HG02938 (cell line): ENCODE data around the gene BLACAT1.
"Not testable (repeated sequence)": the region's sequence is repeated elsewhere in the genome, so short reads cannot be mapped to it uniquely, and the experiment has no call there.

Experiments used
- ATAC-seq: cut with Tn5 transposase; IDR thresholded peaks from one replicate; pipeline ENCODE4 v1.9.1; 2021; ENCODE audit warnings: mild to moderate bottlenecking, moderate library complexity; ENCODE audit not compliant: unreplicated experiment

BLACAT1 gene

GRCh38 chr1:205484985-205485967 lies 29.4 kb upstream of the BLACAT1 start:
- peak; percentile 41 for ATAC-seq

GRCh38 chr1:205483372-205483771 lies 27.5 kb upstream of the BLACAT1 start:
- ATAC-seq, result no peak

- not testable (repeated sequence) for ATAC-seq
These were observed 26.7 kb upstream of the BLACAT1 start for GRCh38 chr1:205482587-205482986.

- ATAC-seq, result no peak
These were observed 25.8 kb upstream of the BLACAT1 start for GRCh38 chr1:205481629-205482151.

GRCh38 chr1:205481218-205481617 lies 25.4 kb upstream of the BLACAT1 start:
- no peak for ATAC-seq

- peak; percentile 65 for ATAC-seq
These were observed 24.6 kb upstream of the BLACAT1 start for GRCh38 chr1:205480349-205480985.

- ATAC-seq, result not testable (repeated sequence)
These were observed 23.1 kb upstream of the BLACAT1 start for GRCh38 chr1:205478985-205479384.

GRCh38 chr1:205477759-205478247 lies 22.0 kb upstream of the BLACAT1 start:
- ATAC-seq, result no peak

- ATAC-seq, result no peak
These were observed 21.4 kb upstream of the BLACAT1 start for GRCh38 chr1:205477121-205477758.

GRCh38 chr1:205476648-205477047 lies 20.8 kb upstream of the BLACAT1 start:
- no peak for ATAC-seq

- no peak for ATAC-seq
These were observed 20.0 kb upstream of the BLACAT1 start for GRCh38 chr1:205475855-205476254.

- ATAC-seq, result no peak
These were observed 18.7 kb upstream of the BLACAT1 start for GRCh38 chr1:205474571-205474970.

GRCh38 chr1:205473966-205474365 lies 18.1 kb upstream of the BLACAT1 start:
- ATAC-seq, result no peak

- ATAC-seq, result no peak
These were observed 17.6 kb upstream of the BLACAT1 start for GRCh38 chr1:205473475-205473874.

GRCh38 chr1:205472737-205473441 lies 17.0 kb upstream of the BLACAT1 start:
- ATAC-seq, result no peak

- no peak for ATAC-seq
These were observed 14.3 kb upstream of the BLACAT1 start for GRCh38 chr1:205470131-205470530.

GRCh38 chr1:205466595-205467220 lies 10.9 kb upstream of the BLACAT1 start:
- no peak for ATAC-seq

GRCh38 chr1:205465392-205465791 lies 9.5 kb upstream of the BLACAT1 start:
- ATAC-seq, result no peak

- ATAC-seq, result no peak
These were observed 3.1 kb upstream of the BLACAT1 start for GRCh38 chr1:205458777-205459566.
